SJCRH30 (cell line): ENCODE measurements around the gene RNF20. TPM values are rescaled to one million over a fixed set of nuclear protein-coding genes. Genes with fewer than 3 reads are reported as not detected.
"Not testable (repeated sequence)": the region's sequence is repeated elsewhere in the genome, so short reads cannot be mapped to it uniquely, and the experiment has no call there.

Experiments used
- DNase-seq, 2 experiments: peaks; one replicate each; pipeline ENCODE4 v3.0.0-alpha.2; 2015 to 2020
- H3K27ac ChIP-seq: fragments of 250-450 bp; sonication (Bioruptor Pico); 2 replicates; pipeline ENCODE4 v1.5.1; 2020; ENCODE audit warnings: mild to moderate bottlenecking, moderate library complexity
- H3K27me3 ChIP-seq: fragments of 250-450 bp; sonication (Bioruptor Pico); 2 replicates; pipeline ENCODE4 v1.5.1; 2020; ENCODE audit warnings: mild to moderate bottlenecking, moderate library complexity
- H3K36me3 ChIP-seq: fragments of 250-450 bp; sonication (Bioruptor Pico); 2 replicates; pipeline ENCODE4 v1.5.1; 2020; ENCODE audit warnings: mild to moderate bottlenecking, moderate library complexity
- H3K4me1 ChIP-seq: fragments of 250-450 bp; sonication (Bioruptor Pico); 2 replicates; pipeline ENCODE4 v1.5.1; 2020; ENCODE audit warnings: mild to moderate bottlenecking, moderate library complexity
- H3K4me3 ChIP-seq: fragments of 250-450 bp; sonication (Bioruptor Pico); 2 replicates; pipeline ENCODE4 v1.5.1; 2020; ENCODE audit warnings: mild to moderate bottlenecking, moderate library complexity
- H3K9me3 ChIP-seq: fragments of 250-450 bp; sonication (Bioruptor Pico); replicated peaks from 2 replicates; pipeline ENCODE4 v1.5.1; 2020; ENCODE audit warnings: mild to moderate bottlenecking, moderate library complexity
- total RNA-seq: library from RNA; depleted of rRNA; stranded (reverse); fragments of >200 nt; shearing (Covaris generic); gene quantifications from 2 replicates; pipeline ENCODE4 v1.2.3, GENCODE V29; 2014; rRNA removed

Gene RNF20
- total RNA-seq, 1 experiment from 2014 or later, result 51.3 TPM

DNA sequence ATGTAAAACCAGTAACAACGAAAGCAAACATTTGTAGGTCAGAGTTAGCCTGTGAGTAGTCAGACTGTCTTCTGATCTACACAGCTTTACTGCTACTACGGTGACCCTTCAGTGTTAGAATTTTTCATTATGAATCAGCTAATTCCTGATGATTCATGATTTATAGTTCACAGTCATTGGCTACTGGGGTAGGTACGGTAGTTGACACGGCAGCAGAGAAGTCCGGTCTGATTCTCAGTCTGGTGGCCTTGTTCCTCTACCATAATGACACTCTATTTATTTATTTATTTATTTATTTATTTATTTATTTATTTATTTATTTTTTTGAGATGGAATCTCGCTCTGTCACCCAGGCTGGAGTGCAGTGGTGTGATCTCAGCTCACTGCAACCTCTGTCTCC lies 56.4 kb downstream of the RNF20 start:
- H3K4me3 ChIP-seq, H3K9me3 ChIP-seq, H3K36me3 ChIP-seq, DNase-seq, H3K4me1 ChIP-seq, H3K27ac ChIP-seq, H3K27me3 ChIP-seq: not testable (repeated sequence)

DNA sequence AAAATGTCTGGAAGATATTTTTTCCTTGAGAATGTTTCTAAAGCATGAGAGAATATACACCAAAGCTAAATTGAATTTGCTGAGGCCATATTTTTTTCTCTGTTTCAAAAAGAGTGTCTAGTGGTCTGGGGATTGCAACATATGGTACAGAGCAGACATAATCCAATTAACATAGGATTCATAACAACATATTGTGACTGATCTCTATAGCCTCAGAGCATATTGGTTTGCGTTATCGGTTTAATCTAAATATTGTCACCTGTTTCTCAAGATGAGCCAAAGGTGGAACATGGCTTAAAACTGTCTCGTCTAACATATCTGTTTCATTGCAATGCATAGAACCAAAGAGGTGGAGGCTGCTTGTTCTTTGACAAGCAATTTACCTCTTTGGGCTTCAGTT lies 57.2 kb downstream of the RNF20 start:
- H3K27me3 ChIP-seq, result 0 out of 2 replicates have a peak, but pooled peaks cover 6% of the 10 kb centered on the region
- H3K4me3 ChIP-seq, result no peak overlapping the region
- H3K4me1 ChIP-seq, result no peaks in the 10 kb centered on the region
- H3K27ac ChIP-seq, result no peak overlapping the region
- H3K36me3 ChIP-seq, result no peaks in the 10 kb centered on the region
- no peaks in the 10 kb centered on the region for H3K9me3 ChIP-seq
- no peak for DNase-seq

DNA sequence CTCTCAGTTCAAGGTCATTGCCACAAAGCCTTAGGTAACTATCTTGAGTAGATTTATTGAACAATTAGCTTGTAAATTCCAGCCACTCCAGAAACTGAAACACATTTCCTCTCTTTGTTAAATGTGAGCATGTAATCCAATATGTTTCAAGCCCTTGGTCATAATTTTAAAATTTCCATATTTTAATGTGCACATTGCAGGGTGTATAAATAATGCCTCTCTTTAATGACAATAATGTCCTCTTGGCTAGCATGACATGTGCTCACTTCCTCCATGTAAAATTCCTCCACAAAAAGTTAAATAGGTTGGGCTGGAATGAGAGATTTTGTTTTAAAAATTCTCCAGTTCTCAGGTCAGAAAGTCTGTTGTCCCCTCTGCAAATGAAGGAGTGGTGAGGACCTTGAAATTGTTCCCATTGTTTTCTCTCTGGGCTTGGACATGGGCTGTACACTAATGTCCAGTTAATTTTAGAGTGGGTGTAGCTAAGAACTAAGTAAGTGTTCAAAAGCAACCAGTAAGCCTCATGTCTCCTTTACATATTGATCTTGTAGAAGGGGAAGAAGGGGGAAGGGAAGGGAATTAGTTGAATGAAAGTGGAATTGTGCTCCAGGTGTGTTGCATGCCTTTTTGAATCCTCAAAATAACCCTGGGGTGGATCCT lies 58.3 kb downstream of the RNF20 start:
- Histone ChIP-seq H3K4me3 (no peak overlapping the region), H3K9me3 (no peaks in the 10 kb centered on the region), H3K27me3 (0 out of 2 replicates have a peak, but pooled peaks cover 6% of the 10 kb centered on the region), H3K27ac (no peak overlapping the region), H3K36me3 (no peaks in the 10 kb centered on the region), H3K4me1 (no peaks in the 10 kb centered on the region)
- DNase-seq, result no peak

DNA sequence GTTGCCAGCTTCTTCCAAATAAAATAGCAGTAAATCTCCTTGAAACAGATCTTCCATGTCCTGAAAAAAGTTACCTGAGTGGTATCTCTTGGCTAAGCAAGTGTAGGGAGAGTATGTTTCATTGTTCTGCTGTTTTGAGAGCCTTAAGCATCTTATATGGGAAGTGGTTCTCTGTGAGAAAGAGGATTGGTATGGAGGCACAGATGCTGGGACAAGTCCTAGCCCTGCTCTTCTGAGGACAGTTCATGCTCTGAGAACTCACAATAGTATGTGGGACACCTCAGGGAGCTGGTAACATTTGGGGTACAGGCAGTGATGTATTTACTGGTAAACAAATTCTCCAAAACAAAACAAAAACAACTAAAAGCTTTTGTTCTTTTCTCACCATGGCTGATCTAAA lies 59.1 kb downstream of the RNF20 start:
- H3K36me3 ChIP-seq, result no peaks in the 10 kb centered on the region
- H3K27ac ChIP-seq, result no peak overlapping the region
- H3K4me1 ChIP-seq, result no peaks in the 10 kb centered on the region
- DNase-seq, result no peak
- H3K4me3 ChIP-seq, result no peak overlapping the region
- 0 out of 2 replicates have a peak, but pooled peaks cover 6% of the 10 kb centered on the region for H3K27me3 ChIP-seq
- H3K9me3 ChIP-seq, result no peaks in the 10 kb centered on the region

DNA sequence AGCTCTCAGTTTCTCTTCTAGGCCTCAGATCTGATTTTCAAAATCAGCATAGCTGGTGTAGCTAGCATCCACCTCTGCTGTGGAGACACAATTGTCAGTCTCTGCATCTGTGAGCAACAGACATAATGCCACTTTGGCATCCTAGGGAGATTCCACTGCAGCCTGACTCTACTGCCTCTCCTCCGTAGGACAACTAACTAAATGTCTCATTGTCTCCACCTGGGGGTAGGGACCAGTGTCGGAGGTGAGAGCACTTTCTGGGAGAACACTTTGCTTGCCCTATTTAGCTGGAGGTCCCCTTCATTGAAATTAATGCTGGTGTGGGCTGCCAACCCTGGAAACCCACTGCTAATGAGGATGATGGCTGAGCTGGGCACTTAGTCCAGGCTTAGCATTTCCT lies 59.7 kb downstream of the RNF20 start:
- no peak for DNase-seq
- no peaks in the 10 kb centered on the region for H3K9me3 ChIP-seq
- no peak overlapping the region for H3K27ac ChIP-seq
- no peak overlapping the region for H3K4me3 ChIP-seq
- 0 out of 2 replicates have a peak, but pooled peaks cover 6% of the 10 kb centered on the region for H3K27me3 ChIP-seq
- no peaks in the 10 kb centered on the region for H3K4me1 ChIP-seq
- no peaks in the 10 kb centered on the region for H3K36me3 ChIP-seq

DNA sequence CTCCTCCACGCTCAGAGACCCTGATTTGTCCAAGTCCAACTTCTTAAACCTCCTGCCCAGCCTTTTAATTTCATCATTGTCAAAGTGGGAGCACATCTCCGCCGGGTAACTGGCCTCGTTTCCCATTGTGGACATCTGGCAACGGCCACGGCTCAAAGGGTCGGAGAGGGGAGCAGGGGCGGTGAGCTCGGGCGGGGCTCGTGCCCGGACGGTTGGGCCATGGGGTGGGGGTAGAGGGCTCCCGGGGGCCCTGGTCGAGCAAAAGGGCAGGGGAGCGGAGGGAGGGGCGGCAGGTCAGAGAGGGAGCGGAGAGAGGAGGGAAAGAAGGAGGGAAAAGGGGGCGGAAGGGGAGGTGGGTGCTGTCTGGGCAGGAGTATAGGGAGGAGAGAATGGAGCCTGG lies 61.1 kb downstream of the RNF20 start, which contains the start of gene PPP3R2:
Gene PPP3R2, minus strand, starts transcription at position 174 of the 400 bp plus-strand sequence. Its CDS starts 48 bp downstream, at position 126.
- no peak for DNase-seq
- Histone ChIP-seq H3K4me3 (no peak within 1 kb of the TSS), H3K4me1 (no peaks in the 10 kb centered on the region), H3K27ac (no peak within 1 kb of the TSS), H3K9me3 (no peaks in the 10 kb centered on the region), H3K27me3 (0 out of 2 replicates have a peak, but pooled peaks cover 6% of the 10 kb centered on the region), H3K36me3 (no peaks in the 10 kb centered on the region)

DNA sequence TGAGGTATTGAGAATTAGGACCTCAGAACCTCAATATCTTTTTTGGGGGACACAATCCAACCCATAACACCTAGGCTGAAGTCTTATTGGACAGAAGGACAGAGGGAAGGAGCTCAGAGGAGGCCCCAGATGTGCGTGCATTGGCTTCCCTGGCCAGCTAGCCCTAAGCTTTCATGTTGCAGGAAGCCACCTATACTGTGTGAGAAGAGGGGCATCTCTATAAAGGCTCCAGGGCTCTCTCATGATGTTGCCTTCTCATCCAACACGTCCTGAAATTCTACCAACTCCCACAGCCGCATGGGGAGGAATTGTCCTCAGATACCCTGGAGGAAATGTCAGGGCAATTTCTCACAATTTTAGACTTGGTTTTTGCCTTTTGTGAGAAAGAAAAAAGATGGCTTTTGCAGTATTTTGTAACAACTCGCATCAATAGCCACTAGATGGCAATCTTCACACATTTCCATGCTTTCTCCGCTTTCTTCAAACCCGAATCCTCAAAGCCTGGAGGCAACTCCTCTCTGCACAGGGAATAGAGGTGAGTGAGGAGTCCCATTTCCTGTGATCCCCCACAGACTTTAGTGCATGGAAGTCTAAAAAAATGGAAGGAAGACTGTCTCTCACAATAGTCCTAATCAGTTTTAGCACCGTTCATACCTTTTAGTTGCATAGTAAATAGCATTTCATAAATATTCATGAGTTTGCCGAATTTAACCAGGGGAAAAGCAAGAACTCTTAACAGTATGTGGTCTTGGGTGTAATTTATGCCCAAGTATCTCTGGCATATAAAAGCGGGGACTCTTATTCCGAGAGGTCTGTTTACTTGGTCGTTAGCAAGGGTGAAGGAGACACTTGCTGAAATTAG lies 68.5 kb downstream of the RNF20 start:
- Histone ChIP-seq H3K4me3 (no peak overlapping the region), H3K9me3 (no peaks in the 10 kb centered on the region), H3K36me3 (no peaks in the 10 kb centered on the region), H3K4me1 (peaks cover 4% of the 10 kb centered on the region), H3K27ac (no peak overlapping the region), H3K27me3 (peaks cover 5% of the 10 kb centered on the region; the same call in 1 of the 2 replicates)
- DNase-seq, result peak; percentile 41 to 77

DNA sequence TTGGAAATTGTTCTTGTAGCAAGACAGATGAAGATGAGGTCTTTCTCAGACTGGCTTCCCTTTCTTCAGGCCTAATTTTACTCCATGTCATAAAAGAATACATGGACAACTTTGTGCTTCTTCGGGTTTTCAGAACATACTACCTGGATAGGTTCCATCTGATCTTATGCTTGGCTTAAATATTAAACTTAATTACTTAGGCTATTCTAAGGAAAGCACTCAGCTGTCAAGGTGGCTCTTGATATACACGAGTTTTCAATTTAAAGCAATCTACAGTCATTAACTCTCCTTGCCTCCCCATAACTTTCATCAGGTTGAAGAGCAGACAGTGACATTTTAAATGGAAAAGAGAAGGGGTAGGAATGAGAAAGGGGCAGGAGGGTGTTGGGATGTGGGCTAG lies 70.6 kb downstream of the RNF20 start:
- H3K4me1 ChIP-seq, result peaks cover 8% of the 10 kb centered on the region

DNA sequence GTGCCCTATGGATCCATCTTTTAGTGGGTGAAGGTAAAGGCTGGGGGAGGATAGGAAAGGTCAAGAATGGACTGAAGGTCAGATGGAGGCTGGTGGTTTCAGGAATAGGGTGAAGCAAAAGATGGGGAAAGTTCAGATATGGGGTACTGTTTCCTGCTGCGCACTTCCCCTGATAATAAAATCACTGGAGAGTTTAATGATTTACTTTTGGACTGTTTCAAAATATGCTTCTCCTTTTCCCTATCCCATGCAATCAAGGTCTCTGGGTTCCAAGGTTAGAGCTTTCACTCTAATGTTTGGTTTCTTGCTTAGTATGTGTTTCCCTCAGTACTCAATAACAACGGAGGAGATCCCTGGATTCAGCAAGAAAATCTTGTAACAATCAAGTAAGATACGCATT lies 71.9 kb downstream of the RNF20 start:
- Histone ChIP-seq H3K27me3 (peaks cover 5% of the 10 kb centered on the region; the same call in 1 of the 2 replicates), H3K9me3 (no peaks in the 10 kb centered on the region), H3K4me1 (peaks cover 8% of the 10 kb centered on the region), H3K27ac (no peak overlapping the region), H3K36me3 (no peaks in the 10 kb centered on the region), H3K4me3 (no peak overlapping the region)
- DNase-seq, result no peak

More for the DNA sequence above, 70.6 kb downstream of the RNF20 start:
- Histone ChIP-seq H3K9me3 (no peaks in the 10 kb centered on the region), H3K27ac (no peak overlapping the region), H3K4me3 (no peak overlapping the region), H3K27me3 (peaks cover 5% of the 10 kb centered on the region; the same call in 1 of the 2 replicates), H3K36me3 (no peaks in the 10 kb centered on the region)
- no peak for DNase-seq

Other genes with a start within 250 kb of the RNF20 start
- 0.10 TPM in 2 replicates for gene BAAT, start 148.8 kb upstream of the RNF20 start, total RNA-seq
- gene MRPL50, start 135.2 kb upstream of the RNF20 start, total RNA-seq, result 37.7 and 39.5 TPM in 2 replicates
- gene ZNF189, start 135.0 kb upstream of the RNF20 start, total RNA-seq, result 27.4 and 30.2 TPM in 2 replicates
- not detected in 2 replicates for gene ALDOB, start 98.1 kb upstream of the RNF20 start, total RNA-seq
- not detected in 2 replicates for gene PPP3R2, start 61.1 kb downstream of the RNF20 start, total RNA-seq
- not detected in 2 replicates for gene GRIN3A, start 204.8 kb downstream of the RNF20 start, total RNA-seq